Amygdala (tissue), 56 donors: Measurements from ENCODE around the gene SH3GL1.
"Not testable (repeated sequence)": the region's sequence is repeated elsewhere in the genome, so short reads cannot be mapped to it uniquely, and the experiment has no call there.

ENCODE experiments used
- DNase-seq, 56 donors: peaks; one replicate each; lab custom pipeline; 2025; lab: John Stamatoyannopoulos, UW

SH3GL1 gene

DNA sequence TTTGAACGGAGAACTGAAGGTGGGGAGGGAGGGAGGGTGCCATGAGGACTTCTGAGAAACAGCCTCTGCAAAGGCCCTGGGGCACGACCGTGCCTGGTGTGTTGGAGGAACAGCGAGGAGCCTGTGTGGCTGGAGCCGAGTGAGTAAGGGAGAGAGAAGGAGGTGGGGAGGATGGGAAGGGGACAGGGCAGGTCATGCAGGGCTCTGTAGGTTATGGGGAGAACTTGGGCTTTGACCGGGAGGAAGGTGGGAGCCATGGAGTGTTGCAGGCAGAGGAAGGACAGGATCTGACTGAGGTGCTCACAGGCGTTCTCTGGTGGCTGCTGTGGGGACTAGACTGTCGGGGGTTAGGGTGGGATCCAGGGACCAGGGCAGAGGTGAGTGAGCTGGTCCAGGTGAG is 50.2 kb downstream of the SH3GL1 start:
- no peak for DNase-seq

DNA sequence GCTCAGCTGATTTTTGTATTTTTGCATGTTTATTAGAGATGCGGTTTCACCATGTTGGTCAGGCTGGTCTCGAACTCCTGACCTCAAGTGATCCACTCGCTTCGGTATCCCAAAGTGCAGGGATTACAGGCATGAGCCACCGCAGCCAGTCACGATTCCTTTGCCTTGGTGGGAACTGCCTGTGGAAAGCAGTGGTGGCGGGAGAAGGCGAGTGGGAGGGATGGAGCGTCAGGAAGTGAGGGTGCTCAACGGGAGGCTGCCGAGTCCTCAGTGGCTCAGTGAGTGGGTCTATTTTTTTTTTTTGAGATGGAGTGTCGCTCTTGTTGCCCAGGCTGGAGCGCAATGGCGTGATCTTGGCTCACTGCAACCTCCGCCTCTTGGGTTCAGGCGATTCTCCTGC is 51.1 kb downstream of the SH3GL1 start:
- DNase-seq: not testable (repeated sequence)

DNA sequence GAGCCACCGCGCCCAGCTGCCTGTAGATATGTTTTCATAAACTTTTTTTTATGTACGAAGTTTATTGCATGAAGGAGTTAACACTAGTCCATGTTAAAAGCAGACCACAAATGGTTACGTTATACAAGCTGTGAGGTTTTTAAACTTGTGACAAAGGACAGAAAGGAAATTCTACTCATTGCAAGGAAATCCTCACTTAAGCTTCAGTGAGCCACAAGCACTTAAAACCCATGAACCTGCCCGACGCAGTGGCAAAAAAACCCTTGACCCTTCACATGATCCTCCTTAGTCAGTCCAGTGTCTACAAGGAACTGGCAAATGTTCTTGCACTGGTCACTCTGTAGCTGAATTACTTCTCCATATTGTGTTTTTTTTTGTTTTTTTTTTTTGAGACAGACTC is 52.8 kb downstream of the SH3GL1 start:
- DNase-seq: no peak

DNA sequence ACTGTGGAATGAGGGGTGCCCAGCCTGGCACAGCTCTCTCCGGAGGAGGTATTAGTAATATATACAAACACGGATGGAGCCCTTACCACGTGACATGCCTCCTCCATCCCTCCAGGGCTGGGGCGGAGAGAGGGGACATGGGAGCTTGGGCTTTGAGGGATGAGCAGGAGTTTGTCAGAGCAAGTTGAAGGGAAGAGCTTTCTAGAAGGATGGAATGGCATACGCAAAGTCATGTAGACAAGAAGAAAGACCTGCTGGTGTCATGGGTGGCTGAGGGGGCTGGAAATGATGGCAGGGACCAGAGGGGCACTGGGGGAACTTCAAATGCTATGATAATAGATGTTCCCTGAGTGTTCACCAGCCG is 54.3 kb downstream of the SH3GL1 start:
- no peak for DNase-seq

DNA sequence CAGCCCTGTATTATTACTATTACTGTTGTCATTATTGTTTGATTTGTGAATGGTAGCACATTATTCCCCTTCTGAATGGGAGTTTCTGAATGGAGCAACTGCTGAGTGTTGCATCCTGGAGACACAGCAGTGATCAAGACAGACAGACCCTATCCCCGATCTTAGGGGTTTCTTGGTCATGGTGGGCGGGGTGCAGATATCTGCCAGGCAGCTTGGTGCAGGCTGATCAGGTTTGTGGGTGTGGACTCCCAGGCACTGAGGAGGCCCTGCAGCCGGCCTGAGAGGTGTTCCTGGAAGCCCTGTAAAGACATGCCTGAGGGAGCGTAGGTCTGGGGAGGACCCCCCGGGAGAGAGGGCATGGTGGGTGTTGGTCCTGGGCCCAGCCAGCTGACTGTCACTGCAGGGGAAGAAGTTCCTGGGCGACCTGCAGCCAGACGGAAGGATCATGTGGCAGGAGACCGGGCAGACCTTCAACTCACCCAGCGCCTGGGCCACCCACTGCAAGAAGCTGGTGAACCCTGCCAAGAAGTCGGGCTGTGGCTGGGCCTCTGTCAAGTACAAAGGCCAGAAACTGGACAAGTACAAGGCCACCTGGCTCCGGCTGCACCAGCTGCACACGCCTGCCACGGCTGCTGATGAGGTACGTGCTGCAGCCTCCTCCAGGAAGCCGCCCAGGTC is 54.9 kb downstream of the SH3GL1 start:
- no peak for DNase-seq

DNA sequence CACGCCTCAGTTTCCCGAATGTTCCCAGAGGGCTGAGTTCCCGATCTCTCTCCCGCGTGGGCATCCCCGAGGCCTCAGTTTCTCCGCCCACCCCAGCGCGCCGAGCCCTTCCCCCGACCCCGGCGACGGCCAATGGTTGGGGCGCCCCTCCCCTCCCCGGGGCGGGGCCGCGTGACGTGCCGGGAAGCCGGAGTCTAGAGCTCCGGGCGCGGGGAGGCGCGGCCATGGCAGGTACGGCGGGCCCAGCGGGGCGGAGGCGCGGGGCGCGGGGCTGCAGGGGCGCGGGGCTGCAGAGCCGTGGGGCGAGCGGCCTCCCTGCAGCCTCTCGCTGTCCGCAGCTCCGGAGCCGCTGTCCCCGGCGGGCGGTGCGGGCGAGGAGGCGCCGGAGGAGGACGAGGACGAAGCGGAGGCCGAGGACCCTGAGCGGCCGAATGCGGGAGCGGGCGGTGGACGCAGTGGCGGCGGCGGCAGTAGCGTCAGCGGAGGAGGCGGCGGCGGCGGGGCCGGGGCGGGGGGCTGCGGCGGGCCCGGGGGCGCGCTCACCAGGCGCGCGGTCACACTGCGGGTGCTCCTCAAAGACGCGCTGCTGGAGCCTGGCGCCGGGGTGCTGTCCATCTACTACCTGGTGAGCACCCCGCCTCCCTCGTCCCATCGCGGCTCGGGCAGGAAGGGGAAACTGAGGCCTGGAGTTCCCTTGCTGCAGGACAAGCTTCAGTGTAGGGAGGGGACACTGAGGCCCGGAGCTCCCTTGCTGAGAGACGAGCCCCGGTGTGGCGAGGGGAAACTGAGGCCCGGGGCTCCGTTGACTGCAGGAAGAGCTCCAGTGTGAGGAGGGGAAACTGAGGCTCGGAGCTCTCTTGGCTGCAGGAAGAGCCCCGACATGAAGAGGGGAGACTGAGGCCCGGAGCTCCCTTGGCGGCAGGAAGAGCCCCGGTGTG is 56.7 kb downstream of the SH3GL1 start, which contains the start of gene MPND:
MPND (plus strand) TSS at position 193 of the 938 bp plus-strand sequence; CDS start at position 225, 32 bp downstream.
- peak in 55 of 56 donors; percentile 61 to 97 (median 89) for DNase-seq

DNA sequence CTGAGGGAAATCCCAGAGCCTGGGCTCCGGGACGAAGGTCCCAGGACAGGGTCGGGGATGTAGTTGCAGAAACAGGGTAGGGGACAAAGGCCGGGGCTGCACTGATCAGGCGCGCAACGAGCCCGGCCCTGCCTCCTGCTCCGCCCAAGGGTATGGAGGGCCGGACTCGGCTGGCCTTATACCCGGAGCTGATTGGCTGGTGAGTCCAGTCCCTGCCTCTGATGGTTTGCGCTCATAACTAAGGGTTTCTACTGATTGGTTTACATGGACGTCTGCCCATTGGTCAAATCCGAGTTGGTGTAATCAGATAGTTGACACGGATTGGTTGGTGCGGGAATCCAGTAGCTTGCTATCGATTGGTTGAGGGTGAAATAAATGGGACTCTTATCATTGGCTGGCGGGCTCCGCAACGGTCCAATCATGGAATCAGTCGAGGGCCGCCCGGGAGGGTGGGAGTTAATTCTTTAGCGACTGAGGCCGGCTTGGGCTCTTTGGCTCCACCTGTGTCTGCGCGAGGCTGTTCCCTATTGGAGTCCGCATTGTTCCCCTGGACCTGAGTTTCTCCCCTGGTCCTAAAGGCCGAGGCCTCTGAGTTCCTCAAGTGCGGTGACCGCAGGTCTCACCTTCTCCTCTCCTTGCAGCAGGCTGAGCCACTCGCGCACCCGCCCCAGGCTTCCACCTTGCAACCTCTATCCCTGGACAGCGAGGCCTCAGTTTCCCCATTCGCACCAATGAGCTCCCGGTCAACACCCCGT is 57.6 kb downstream of the SH3GL1 start:
- peak; percentile 78 to 100 (median 96) for DNase-seq

DNA sequence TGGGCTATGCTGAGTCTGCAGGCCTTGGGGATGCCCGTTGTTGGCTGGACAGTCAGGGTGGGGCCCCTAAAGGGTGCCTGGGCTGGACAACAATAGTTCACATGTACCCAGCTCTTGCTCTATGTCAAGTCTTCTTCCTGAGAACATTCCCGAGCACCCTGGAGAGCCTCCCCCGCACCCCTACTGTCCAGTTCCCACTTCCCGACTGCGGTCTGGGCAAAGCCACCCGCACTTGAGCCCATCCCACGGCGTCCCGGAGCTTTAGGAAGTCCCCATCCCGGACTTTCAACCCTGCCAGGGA is 58.1 kb downstream of the SH3GL1 start:
- peak in 1 of 56 donors; percentile 69 for DNase-seq

DNA sequence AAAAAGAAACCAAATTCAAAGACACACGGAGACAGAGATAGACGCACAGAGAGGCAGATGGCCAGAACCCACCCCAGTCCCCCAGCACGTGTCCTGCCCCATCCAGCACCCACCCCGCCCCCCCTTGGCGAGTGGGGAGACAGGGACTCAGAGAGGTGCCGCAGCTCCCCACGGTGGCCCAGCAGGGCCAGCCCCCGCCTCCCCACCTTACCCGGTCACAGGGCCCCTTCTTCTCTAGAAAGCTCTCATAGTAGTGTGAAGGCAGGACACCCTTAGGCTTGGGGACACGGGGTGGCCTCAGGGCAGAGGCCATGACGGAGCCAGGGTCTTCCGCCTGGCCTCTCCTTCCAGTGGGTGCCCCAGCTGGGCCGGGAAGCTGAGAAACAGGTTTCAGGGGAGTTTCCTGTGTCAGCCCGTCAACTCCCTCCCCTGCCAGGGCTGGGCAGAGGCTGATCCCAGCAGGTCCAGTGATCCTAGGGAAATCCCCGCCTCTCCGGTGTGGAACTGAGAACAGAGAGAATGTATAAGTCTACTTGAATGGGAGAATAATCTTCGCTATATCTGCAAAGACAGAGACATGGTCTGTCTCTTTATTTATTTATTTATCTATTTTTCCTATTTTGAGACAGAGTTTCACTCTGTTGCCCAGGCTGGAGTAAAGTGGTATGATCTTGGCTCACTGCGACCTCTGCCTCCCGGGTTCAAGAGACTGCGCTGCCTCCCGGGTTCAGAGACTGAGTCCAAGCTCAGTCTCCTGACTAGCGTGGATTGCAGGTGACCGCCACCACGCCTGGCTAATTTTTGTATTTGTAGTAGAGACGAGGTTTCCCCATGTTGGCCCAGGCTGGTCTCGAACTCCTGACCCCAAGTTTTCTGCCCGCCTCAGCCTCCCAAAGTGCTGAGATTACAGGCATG is 61.6 kb downstream of the SH3GL1 start, which contains the start of gene STAP2:
STAP2 (minus strand) TSS at position 387 of the 915 bp plus-strand sequence; CDS start at position 313, 74 bp downstream.
- no peak for DNase-seq

DNA sequence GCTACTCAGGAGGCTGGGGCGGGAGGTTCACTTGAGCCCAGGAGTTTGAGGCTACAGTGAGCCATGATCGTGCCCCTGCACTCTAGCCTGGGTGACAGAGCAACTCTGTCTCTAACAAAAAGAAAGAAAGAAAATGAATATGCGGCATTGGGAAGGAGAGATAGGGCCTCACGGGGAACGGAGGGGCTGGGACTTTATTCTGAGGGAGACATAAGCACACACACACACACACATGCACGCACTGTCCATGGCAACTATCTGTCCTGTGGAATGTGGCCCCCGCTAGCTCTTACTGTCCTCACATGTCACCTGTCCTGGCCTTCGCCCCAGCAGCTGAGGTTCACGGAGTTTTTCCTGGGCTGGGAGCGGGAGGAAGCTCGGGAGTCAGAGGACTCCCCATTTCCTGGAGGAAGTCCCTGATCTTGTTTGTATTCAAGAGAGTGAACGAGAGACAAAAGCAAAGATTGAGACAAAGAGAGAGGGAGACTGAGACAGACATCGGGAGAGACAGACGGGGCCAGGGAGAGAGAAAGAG is 62.4 kb downstream of the SH3GL1 start:
- no peak for DNase-seq

DNA sequence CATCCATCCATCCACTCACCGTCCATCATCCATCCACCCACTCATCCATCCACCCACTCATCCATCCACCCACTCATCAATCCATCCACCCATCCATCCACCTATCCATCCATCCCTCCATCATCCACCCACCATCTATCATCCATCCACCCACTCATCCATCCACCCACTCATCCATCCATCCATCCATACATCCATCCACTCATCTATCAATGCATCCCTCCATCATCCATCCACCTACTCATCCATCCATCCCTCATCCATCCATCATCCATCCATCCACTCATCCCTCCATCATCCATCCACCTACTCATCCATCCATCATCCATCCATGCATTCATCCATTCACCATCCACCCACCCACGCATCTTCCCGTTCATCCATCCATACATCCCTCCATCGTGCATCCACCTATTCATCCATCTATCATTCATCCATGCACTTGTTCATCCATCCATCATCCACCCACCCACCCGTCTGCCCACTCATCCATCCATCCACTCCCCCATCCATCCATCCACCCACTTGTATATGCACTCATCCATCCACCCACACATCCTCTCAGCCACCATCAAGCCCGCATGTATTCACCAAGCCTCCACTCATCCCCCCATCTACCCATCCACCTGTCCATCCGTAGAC is 65.3 kb downstream of the SH3GL1 start:
- DNase-seq: no peak

DNA sequence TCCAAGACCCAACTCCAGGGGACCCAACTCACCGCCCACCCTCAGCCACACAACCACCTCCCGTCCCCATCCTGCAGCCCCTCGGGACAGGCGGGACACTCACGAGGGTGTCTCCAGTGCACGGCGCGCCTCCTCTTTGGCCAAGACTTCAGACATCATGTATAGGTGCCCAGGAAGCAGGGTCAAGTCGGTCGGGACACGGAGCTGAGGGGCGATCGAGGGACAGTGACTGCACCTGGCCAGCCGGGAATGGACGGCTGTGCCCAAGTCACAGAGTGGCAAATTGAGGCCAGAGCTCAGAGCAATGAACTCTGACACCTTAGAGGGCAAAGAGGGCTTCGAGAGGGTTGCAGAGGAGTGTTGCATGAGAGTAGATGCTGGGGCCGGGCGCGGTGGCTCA is 70.5 kb downstream of the SH3GL1 start:
- no peak for DNase-seq

DNA sequence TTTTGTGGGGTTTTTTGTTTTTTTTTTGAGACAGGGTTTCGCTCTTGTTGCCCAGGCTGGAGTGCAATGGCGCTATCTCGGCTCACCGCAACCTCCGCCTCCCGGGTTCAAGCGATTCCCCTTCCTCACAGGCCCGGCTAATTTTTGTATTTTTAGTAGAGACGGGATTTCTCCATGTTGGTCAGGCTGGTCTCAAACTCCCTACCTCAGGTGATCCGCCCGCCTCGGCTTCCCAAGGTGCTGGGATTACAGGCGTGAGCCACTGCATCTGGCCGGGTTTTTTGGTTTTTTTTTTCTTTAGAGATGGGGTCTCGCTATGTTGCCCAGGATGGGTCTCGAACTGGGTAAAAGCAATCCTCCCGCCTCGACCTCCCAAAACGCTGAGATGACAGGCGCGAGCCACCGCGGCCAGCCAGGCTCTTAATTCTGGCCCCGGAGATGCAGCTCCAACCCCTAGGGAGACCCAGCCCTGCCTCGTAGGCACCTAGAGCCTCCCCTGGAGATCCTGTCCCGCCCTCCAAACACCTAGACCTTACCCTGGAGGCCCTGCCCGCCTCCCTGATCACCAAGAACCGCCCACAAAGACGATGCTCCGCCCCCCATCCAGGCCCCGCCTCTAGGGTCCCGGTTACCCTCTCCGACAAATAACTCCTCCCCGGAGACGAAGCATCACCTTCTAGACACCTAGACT is 71.2 kb downstream of the SH3GL1 start:
- DNase-seq: not testable (repeated sequence)

DNA sequence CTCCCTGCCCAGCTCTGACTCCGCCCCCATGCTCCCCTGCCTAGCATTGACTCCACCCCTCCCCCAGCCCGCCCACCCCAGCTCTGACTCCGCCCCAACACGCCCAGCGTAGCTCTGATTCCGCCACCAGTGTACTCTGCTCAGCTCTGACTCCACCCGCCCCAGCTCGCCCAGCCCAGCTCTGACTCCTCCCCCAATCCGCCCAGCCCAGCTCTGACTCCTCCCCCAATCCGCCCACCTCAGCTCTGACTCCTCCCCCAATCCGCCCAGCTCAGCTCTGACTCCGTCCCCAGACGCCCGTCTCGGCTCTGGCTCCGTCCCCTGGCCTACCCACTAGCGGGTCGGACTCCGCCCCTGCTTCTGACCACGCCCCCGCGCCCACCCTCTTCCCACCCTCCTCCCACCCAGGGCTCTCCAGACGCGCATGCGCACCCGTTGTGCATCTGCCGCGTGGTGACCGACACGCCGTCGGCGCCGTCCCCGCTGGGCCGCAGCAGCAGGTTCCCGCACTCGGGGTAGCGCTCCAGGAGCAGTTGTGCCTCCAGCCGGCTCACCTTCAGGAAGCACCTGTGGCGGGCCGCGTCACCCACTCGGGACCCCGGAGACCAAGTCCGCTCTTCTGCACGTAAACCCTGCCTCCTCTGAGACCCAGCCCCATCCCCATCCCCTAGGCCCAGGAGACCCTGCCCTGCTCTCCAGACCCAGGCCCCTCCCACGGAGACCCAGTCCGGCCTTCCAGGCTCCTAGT is 71.9 kb downstream of the SH3GL1 start:
- DNase-seq: peak; percentile 72 to 100 (median 95)

DNA sequence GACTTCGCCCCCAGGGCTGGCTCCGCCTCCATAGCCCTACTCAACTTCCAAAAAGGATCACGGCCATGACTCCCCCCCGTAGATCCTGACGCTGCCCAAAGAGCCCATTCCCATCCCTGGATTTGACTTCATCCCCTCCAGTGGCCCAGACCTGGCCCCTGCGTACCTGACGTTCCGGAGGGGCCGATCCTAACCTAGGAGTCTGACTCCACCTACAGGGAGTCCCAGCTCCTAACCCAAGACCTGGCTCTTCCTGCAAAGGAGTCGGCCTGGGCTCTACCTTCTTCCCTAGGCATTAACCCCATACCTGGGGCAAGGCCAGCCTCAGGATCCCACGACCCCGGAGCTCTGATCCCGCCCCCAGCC is 72.5 kb downstream of the SH3GL1 start:
- DNase-seq: no peak

DNA sequence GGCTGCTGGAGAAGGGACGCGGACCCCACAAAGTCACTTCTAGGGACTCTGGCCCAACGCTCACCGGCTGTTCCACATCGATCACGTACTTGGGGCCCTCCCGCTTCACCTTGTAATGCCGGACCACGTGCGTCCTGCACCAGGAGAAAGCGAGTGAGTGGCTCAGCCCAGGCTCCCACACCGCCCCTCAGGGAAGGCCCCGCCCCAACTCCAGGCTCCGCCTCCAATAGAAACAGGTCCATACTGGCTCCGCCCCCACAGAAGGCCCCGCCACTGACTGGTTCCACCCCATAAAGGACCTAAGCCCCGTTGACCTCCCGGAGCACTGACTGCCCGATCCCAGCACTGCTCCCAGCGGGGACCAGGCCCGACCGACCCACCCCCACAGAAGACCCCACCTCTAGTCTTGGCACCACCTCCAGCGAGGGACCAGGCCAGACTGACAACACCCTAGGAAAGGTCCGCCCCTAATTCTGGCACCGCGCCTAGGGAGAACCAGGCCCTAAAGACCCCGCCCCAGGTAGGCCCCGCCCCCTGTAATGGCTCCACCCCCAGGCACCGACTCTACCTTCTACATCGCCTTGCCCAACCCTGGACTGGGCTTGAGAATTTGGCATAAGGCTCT is 73.0 kb downstream of the SH3GL1 start:
- DNase-seq: peak in 39 of 56 donors; percentile 6 to 94 (median 48)

DNA sequence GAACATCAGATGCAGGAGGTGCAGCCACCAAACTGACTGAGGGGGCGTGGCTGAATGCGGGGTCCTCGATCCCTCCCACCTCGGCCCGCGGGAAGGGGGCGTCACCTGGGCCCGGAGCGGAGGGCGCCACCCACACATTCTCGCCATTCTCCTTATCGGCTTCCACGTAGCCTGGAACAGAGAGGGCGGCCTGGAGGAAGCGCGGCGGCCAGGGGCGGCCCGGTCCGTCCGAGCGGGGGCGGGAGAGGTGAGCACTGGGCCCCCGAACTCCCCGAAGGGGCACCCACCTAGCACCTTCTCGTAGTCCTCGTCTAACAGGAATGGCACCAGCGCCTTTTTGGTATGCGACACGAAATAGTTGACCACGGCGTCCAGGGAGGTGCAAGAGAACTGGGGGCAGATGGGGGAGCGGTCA is 73.5 kb downstream of the SH3GL1 start:
- DNase-seq: peak in 1 of 56 donors; percentile 44
